Activated CD4-positive, alpha-beta T cell treated with anti-CD3 and anti-CD28 coated beads, Interleukin-2, amount 50 U/mL, for 16 hours (primary cell): ENCODE measurements around the gene GAS7.

ENCODE experiments used
- DNase-seq: peaks from one replicate; pipeline ENCODE4 v3.0.0-alpha.2; 2020

GAS7 gene

GRCh38 chr17:9868552-9868951 is 329.9 kb downstream of the GAS7 start:
- DNase-seq = no peak

GRCh38 chr17:9865586-9865985 is 332.8 kb downstream of the GAS7 start:
- no peak for DNase-seq

DNA sequence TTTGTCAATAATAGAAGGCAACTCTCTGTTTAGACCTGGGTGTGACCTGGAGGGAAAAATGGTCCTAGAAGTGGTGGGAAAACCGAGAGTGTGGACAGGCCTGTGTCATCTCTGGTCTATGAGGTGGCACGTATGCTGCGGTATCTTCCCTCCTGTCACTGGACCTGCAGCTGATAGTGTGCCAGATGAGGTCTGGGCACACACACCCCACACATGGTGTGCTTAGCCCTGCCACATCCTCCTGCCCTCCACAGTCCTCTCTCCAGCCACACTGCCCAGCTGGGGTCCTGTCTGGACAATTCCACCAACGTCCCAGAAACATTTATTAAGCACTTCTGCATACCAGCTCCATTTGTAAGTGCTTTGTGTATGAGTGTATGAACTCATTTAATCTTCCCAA is 335.5 kb downstream of the GAS7 start:
- no peak for DNase-seq

DNA sequence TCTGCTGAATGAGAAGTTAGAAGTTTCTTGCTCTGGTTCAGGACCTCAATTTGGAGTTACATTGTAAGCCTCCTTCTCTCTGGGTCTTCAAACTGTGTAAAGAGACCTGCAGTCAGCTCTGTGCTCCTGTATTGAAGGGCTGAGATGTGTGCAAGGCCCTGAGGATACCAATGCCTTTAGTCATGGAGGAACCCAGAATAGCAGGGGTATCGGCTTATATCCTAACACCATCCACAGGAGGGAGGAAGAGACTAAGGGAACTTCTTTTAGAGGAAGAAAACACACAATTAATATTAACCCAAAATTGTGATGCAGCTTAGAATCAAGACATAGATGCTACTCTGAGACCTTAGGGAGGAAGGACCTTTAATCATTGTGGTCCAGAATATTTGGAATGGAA is 336.2 kb downstream of the GAS7 start:
- no peak for DNase-seq

- no peak for DNase-seq
Measured at GRCh38 chr17:9860851-9861250, 337.6 kb downstream of the GAS7 start.
